IMR-90 (cell line): Measurements from ENCODE around the gene CRYZL1. TPM values are rescaled to one million over a fixed set of nuclear protein-coding genes. Genes with fewer than 3 reads are reported as not detected.

Experiments used
- ATAC-seq: fragments of 200-7000 bp; cut with Tn5 transposase; 2 replicates; pipeline ENCODE4 v1.9.1; 2020; ENCODE audit warnings: low read depth, mild to moderate bottlenecking, moderate library complexity
- BruUV-seq: library from RNA; stranded (reverse); fragments of 400-500 nt; replicated peaks from 2 replicates; lab custom pipeline; 2021; lab: Mats Ljungman, UMichigan
- CTCF ChIA-PET: fragments of 300-600 bp; formaldehyde crosslinking; extraction: SDS; loops from one replicate; lab custom pipeline; 2021; ENCODE audit warnings: antibody characterized with exemption; lab: Yijun Ruan, JAX
- POLR2A ChIA-PET: fragments of 300-600 bp; sonication (Branson Sonifier 250); formaldehyde crosslinking; loops from one replicate; lab custom pipeline; 2022; ENCODE audit warnings: antibody characterized with exemption; ENCODE audit not compliant: unreplicated experiment; lab: Charles Lee
- DNase-seq: peaks from one replicate; pipeline ENCODE4 v3.0.0; 2013
- H2AFZ ChIP-seq: replicated peaks from 2 replicates; pipeline ENCODE3; 2013; ENCODE audit warnings: low read length, mild to moderate bottlenecking; ENCODE audit not compliant: poor library complexity
- H2AK5ac ChIP-seq: 2 replicates; pipeline ENCODE4 v1.6.1; 2013; ENCODE audit warnings: low read depth, low read length, inconsistent platforms
- H2AK9ac ChIP-seq: replicated peaks from 2 replicates; pipeline ENCODE3; 2013; ENCODE audit warnings: mild to moderate bottlenecking, low read depth, low read length, moderate library complexity; ENCODE audit not compliant: poor library complexity
- H2BK120ac ChIP-seq: 2 replicates; pipeline ENCODE4 v1.6.1; 2013; ENCODE audit warnings: low read depth, low read length, inconsistent platforms
- H2BK15ac ChIP-seq: 3 replicates; pipeline ENCODE4 v1.6.1; 2013; ENCODE audit warnings: low read depth, low read length, inconsistent platforms
- H2BK20ac ChIP-seq: 2 replicates; pipeline ENCODE4 v1.6.1; 2013; ENCODE audit warnings: low read depth, mild to moderate bottlenecking, inconsistent platforms, low read length, moderate library complexity
- H2BK5ac ChIP-seq: 2 replicates; pipeline ENCODE4 v1.6.1; 2013; ENCODE audit warnings: mild to moderate bottlenecking, low read depth, low read length, inconsistent platforms; ENCODE audit not compliant: poor library complexity, severe bottlenecking
- H3K14ac ChIP-seq: replicated peaks from 2 replicates; pipeline ENCODE4 v1.6.1; 2013; ENCODE audit warnings: low read depth, low read length, inconsistent platforms
- H3K18ac ChIP-seq: 2 replicates; pipeline ENCODE4 v1.6.1; 2013; ENCODE audit warnings: low read depth, low read length, control low read depth
- H3K23ac ChIP-seq: 2 replicates; pipeline ENCODE4 v1.6.1; 2013; ENCODE audit warnings: low read depth, low read length, inconsistent platforms
- H3K27ac ChIP-seq: 2 replicates; pipeline ENCODE4 v1.5.1; 2013; ENCODE audit warnings: mild to moderate bottlenecking, control low read depth, low read length; ENCODE audit not compliant: insufficient read depth
- H3K27me3 ChIP-seq: 2 replicates; pipeline ENCODE4 v1.6.1; 2013; ENCODE audit warnings: low read length; ENCODE audit not compliant: control insufficient read depth, insufficient read depth
- H3K36me3 ChIP-seq: 2 replicates; pipeline ENCODE4 v1.6.1; 2013; ENCODE audit warnings: low read length, mixed read lengths; ENCODE audit not compliant: control insufficient read depth, insufficient read depth
- H3K4ac ChIP-seq: 2 replicates; pipeline ENCODE4 v1.6.1; 2013; ENCODE audit warnings: low read depth, low read length, inconsistent platforms
- H3K4me1 ChIP-seq: 2 replicates; pipeline ENCODE4 v1.6.1; 2013; ENCODE audit warnings: low read length, mixed read lengths; ENCODE audit not compliant: control insufficient read depth, insufficient read depth
- H3K4me2 ChIP-seq: 2 replicates; pipeline ENCODE4 v1.6.1; 2013; ENCODE audit warnings: low read depth, mild to moderate bottlenecking, control low read depth, low read length, moderate library complexity
- H3K4me3 ChIP-seq: 2 replicates; pipeline ENCODE4 v1.5.1; 2013; ENCODE audit warnings: low read depth, mild to moderate bottlenecking, control low read depth, low read length, moderate library complexity; ENCODE audit not compliant: insufficient read depth
- H3K56ac ChIP-seq: 2 replicates; pipeline ENCODE4 v1.6.1; 2013; ENCODE audit warnings: low read length, inconsistent platforms; ENCODE audit not compliant: insufficient read depth; ENCODE audit errors: extremely low read depth
- H3K79me1 ChIP-seq, 2 experiments: 2 replicates each; pipeline ENCODE4 v1.6.1; 2013; ENCODE audit warnings: low read length in 2 of 2, inconsistent platforms in 1 of 2, low read depth in 1 of 2
- H3K9ac ChIP-seq: 2 replicates; pipeline ENCODE4 v1.6.1; 2013; ENCODE audit warnings: low read depth, low read length, control low read depth
- H3K9me1 ChIP-seq: 2 replicates; pipeline ENCODE4 v1.6.1; 2013; ENCODE audit warnings: low read length, inconsistent platforms; ENCODE audit not compliant: insufficient read depth
- H3K9me3 ChIP-seq: 2 replicates; pipeline ENCODE4 v1.6.1; 2013; ENCODE audit warnings: low read length; ENCODE audit not compliant: control insufficient read depth, insufficient read depth
- H4K20me1 ChIP-seq: 2 replicates; pipeline ENCODE4 v1.6.1; 2013; ENCODE audit warnings: low read length, inconsistent platforms; ENCODE audit not compliant: insufficient read depth
- H4K5ac ChIP-seq: 2 replicates; pipeline ENCODE4 v1.6.1; 2013; ENCODE audit warnings: mild to moderate bottlenecking, low read depth, low read length, control low read depth
- H4K8ac ChIP-seq, 2 experiments: 2 replicates each; pipeline ENCODE4 v1.6.1; 2013; ENCODE audit warnings: low read depth in 2 of 2, low read length in 2 of 2, control low read depth in 1 of 2, inconsistent platforms in 1 of 2
- H4K91ac ChIP-seq: 2 replicates; pipeline ENCODE4 v1.6.1; 2013; ENCODE audit warnings: low read depth, low read length, inconsistent platforms; ENCODE audit not compliant: insufficient read depth
- BHLHE40 ChIP-seq: fragments of 150-350 bp; IDR thresholded peaks from 2 replicates; pipeline ENCODE4 v1.6.1; 2016; ENCODE audit warnings: mild to moderate bottlenecking, low read depth, low read length
- CEBPB ChIP-seq: IDR thresholded peaks from 2 replicates; pipeline ENCODE4 v1.6.1; 2012; ENCODE audit warnings: low read depth, low read length, improper control_type of control experiment
- CHD1 ChIP-seq: IDR thresholded peaks from 2 replicates; pipeline ENCODE4 v1.6.1; 2012; ENCODE audit warnings: low read depth, low read length, improper control_type of control experiment
- FOS ChIP-seq: fragments of 150-350 bp; IDR thresholded peaks from 2 replicates; pipeline ENCODE4 v1.6.1; 2016; ENCODE audit warnings: low read depth, low read length
- MAFK ChIP-seq: IDR thresholded peaks from 2 replicates; pipeline ENCODE4 v1.6.1; 2012; ENCODE audit warnings: low read depth, low read length, improper control_type of control experiment
- MXI1 ChIP-seq: IDR thresholded peaks from 2 replicates; pipeline ENCODE4 v1.6.1; 2012; ENCODE audit warnings: low read depth, mild to moderate bottlenecking, low read length, moderate library complexity, borderline replicate concordance
- NFE2L2 ChIP-seq: fragments of 150-350 bp; IDR thresholded peaks from 2 replicates; pipeline ENCODE4 v1.6.1; 2016; ENCODE audit warnings: low read depth, mild to moderate bottlenecking, low read length
- POLR2A ChIP-seq: IDR thresholded peaks from 2 replicates; pipeline ENCODE4 v1.6.1; 2012; ENCODE audit warnings: mild to moderate bottlenecking, low read depth, low read length
- RAD21 ChIP-seq: IDR thresholded peaks from 2 replicates; pipeline ENCODE4 v1.6.1; 2012; ENCODE audit warnings: low read length, improper control_type of control experiment
- RCOR1 ChIP-seq: IDR thresholded peaks from 2 replicates; pipeline ENCODE4 v1.6.1; 2012; ENCODE audit warnings: mild to moderate bottlenecking, low read length, improper control_type of control experiment; ENCODE audit not compliant: insufficient replicate concordance
- RFX5 ChIP-seq: IDR thresholded peaks from 2 replicates; pipeline ENCODE4 v1.8.0; 2012; ENCODE audit warnings: low read depth, mild to moderate bottlenecking, low read length, moderate library complexity
- SMC3 ChIP-seq: fragments of 150-350 bp; IDR thresholded peaks from 2 replicates; pipeline ENCODE4 v1.6.1; 2016; ENCODE audit warnings: low read depth, mild to moderate bottlenecking, antibody characterized with exemption, low read length, moderate library complexity
- WGBS, 2 experiments: methylation state at CpG; one replicate each; pipeline versions ENCODE4 v1.1.5 to v1.1.7; 2013; ENCODE audit warnings: missing lambda C conversion rate in 2 of 2; ENCODE audit not compliant: insufficient read length in 1 of 2; ENCODE audit errors: extremely low coverage in 2 of 2; 5-methylcytosine and 5-hydroxymethylcytosine counted together
- dilution Hi-C: fragments of 300-500 bp; cut with HindIII; formaldehyde crosslinking; loops from one replicate; pipeline ENCODE4 v1.14.3; 2018; ENCODE audit warnings: low sequenced_read_pairs; ENCODE audit not compliant: unreplicated experiment
- in situ Hi-C: fragments of 300-500 bp; cut with MboI; formaldehyde crosslinking; loops from 3 replicates; pipeline ENCODE4 v1.14.3; 2019; ENCODE audit warnings: low sequenced_read_pairs, inconsistent platforms, mixed read lengths
- intact Hi-C: fragments of 100-400 bp; cut with micrococcal nuclease; formaldehyde crosslinking; loops from 2 replicates; pipeline ENCODE4 v1.10.0; 2022
- polyA plus RNA-seq, 3 experiments: library from polyadenylated mRNA; depleted of rRNA; stranded (reverse); fragments of >200 nt; gene quantifications; 2 replicates each; pipeline ENCODE4 v1.2.3, GENCODE V29; 2012; ENCODE audit warnings: low replicate concordance in 1 of 3
- total RNA-seq: library from RNA; depleted of rRNA; stranded (reverse); fragments of >200 nt; gene quantifications from 2 replicates; pipeline ENCODE4 v1.2.3, GENCODE V29; 2012
- TF ChIP-seq, protein P1 (sequence below): fragments of 150-350 bp; IDR thresholded peaks from 2 replicates; pipeline ENCODE4 v1.6.1; 2017; ENCODE audit warnings: mild to moderate bottlenecking, antibody characterized with exemption, low read length, low read depth
- TF ChIP-seq, protein P2 (sequence below): conservative IDR thresholded peaks from 2 replicates; pipeline ENCODE4 v1.5.1; 2012; ENCODE audit warnings: mild to moderate bottlenecking, low read depth, low read length, improper control_type of control experiment
- TF ChIP-seq, protein P3 (sequence below): fragments of 150-350 bp; IDR thresholded peaks from 2 replicates; pipeline ENCODE4 v1.6.1; 2016; ENCODE audit warnings: low read depth, mild to moderate bottlenecking, low read length, moderate library complexity, borderline replicate concordance

The CRYZL1 gene
- total and polyA plus RNA-seq, 2 of the 4 experiments (the other 2 are of a cell fraction): 19.9 to 28.5 TPM

DNA sequence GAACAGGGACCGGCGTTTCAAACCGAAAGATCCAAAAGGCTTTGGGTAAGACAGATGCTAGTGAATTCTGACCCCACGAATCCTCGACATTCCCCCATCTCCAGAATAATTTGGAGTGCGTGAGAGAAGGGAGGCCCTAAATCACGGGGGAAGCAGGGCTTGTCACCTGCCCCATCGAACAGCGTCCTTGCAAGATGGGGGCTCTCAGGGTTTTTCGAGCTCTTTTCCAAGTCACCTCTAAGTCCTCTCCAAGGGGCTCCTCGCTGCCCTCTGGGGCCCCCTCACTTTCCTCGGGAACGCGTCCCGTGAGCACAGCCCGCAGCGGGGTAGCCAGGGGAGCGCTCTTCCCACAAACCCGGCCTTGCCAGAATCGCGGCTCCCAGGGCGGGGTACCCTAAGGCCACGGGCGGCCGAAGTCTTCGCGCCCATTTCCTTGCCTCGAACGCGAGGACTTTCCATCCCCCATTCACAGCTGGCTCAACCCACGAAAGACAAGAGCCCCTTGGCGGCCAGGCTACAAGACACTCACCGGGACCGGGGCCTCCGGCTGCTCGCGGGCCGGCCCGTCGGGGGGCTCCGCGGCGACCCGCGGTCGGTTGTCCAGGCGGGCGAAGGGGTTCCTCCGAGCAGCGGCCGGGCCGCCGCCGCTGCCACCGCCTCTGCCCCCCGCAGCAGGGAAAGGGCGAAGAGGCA, 53.6 kb downstream of the CRYZL1 start:
- Histone ChIP-seq H4K5ac (peak overlapping the region; percentile 6), H3K4me2 (peak overlapping the region; percentile 92), H3K9me3 (no peaks in the 10 kb centered on the region), H3K14ac (peak overlapping the region; percentile 38), H2BK15ac (no peak overlapping the region; the same call in 2 of the 3 replicates), H2AK9ac (peak overlapping the region; percentile 90), H3K18ac (no peak overlapping the region; the same call in 1 of the 2 replicates), H2AK5ac (peak overlapping the region; percentile 49; the same call in 1 of the 2 replicates), H3K27ac (peak overlapping the region; percentile 80), H2BK20ac (no peak overlapping the region), H2BK5ac (peak overlapping the region; percentile 65), H2AFZ (peak overlapping the region; percentile 99), H4K8ac (peak overlapping the region; percentile 41 to 63; a peak in 2 of 4 replicates), H4K91ac (peak overlapping the region; percentile 38), H4K20me1 (no peaks in the 10 kb centered on the region; the same call in 1 of the 2 replicates), H3K27me3 (no peaks in the 10 kb centered on the region), H3K4ac (peak overlapping the region; percentile 34), H3K9ac (peak overlapping the region; percentile 94), H3K56ac (peak overlapping the region; percentile 90), H2BK120ac (no peak overlapping the region), H3K4me1 (peaks cover 2% of the 10 kb centered on the region; the same call in 1 of the 2 replicates), H3K9me1 (peaks cover 4% of the 10 kb centered on the region), H3K79me1 (peaks cover 21 to 33% of the 10 kb centered on the region in 2 experiments), H3K36me3 (peaks cover 2% of the 10 kb centered on the region; the same call in 1 of the 2 replicates), H3K23ac (peak overlapping the region; percentile 36), H3K4me3 (peak overlapping the region; percentile 85)
- in situ Hi-C loops: no loop called here
- BruUV-seq: no TSS peak
- ChIA-PET CTCF (no interaction called here), POLR2A (interaction anchor here (1.8 kb wide), 1 partner anchor 12 kb away, joined by 4 read pairs; no protein-coding TSS in a partner anchor)
- intact Hi-C loops: no loop called here
- DNase-seq (peak; percentile 20), ATAC-seq (peak; percentile 37)
- WGBS, 2 experiments: 0% methylated on average over 20 of the region's 57 CpGs; no CpG with 5 or more reads in 1 of the 2 experiments
- TF ChIP-seq CHD1: no peak
- TF ChIP-seq, protein P1, sequence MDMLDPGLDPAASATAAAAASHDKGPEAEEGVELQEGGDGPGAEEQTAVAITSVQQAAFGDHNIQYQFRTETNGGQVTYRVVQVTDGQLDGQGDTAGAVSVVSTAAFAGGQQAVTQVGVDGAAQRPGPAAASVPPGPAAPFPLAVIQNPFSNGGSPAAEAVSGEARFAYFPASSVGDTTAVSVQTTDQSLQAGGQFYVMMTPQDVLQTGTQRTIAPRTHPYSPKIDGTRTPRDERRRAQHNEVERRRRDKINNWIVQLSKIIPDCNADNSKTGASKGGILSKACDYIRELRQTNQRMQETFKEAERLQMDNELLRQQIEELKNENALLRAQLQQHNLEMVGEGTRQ: no peak
- TF ChIP-seq, protein P2, sequence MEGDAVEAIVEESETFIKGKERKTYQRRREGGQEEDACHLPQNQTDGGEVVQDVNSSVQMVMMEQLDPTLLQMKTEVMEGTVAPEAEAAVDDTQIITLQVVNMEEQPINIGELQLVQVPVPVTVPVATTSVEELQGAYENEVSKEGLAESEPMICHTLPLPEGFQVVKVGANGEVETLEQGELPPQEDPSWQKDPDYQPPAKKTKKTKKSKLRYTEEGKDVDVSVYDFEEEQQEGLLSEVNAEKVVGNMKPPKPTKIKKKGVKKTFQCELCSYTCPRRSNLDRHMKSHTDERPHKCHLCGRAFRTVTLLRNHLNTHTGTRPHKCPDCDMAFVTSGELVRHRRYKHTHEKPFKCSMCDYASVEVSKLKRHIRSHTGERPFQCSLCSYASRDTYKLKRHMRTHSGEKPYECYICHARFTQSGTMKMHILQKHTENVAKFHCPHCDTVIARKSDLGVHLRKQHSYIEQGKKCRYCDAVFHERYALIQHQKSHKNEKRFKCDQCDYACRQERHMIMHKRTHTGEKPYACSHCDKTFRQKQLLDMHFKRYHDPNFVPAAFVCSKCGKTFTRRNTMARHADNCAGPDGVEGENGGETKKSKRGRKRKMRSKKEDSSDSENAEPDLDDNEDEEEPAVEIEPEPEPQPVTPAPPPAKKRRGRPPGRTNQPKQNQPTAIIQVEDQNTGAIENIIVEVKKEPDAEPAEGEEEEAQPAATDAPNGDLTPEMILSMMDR: no peak
- TF ChIP-seq, protein P3, sequence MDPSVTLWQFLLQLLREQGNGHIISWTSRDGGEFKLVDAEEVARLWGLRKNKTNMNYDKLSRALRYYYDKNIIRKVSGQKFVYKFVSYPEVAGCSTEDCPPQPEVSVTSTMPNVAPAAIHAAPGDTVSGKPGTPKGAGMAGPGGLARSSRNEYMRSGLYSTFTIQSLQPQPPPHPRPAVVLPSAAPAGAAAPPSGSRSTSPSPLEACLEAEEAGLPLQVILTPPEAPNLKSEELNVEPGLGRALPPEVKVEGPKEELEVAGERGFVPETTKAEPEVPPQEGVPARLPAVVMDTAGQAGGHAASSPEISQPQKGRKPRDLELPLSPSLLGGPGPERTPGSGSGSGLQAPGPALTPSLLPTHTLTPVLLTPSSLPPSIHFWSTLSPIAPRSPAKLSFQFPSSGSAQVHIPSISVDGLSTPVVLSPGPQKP: no peak
- no peak for TF ChIP-seq FOS
- TF ChIP-seq MXI1: no peak; the same call in 1 of the 2 replicates
- TF ChIP-seq RFX5: no peak
- TF ChIP-seq SMC3: no peak
- no peak for TF ChIP-seq CEBPB
- no peak for TF ChIP-seq MAFK
- TF ChIP-seq RAD21: no peak
- TF ChIP-seq BHLHE40: no peak
- TF ChIP-seq NFE2L2: no peak
- no peak for TF ChIP-seq RCOR1
- TF ChIP-seq POLR2A: no peak
- dilution Hi-C loops: no loop called here
